Mesenchymal stem cell (in vitro differentiated cells and primary cell): ENCODE measurements around the gene ZNF529.

ENCODE experiments used
- DNase-seq: peaks from one replicate; pipeline ENCODE4 v3.0.0-alpha.2; 2013
- H2AFZ ChIP-seq: one replicate; pipeline ENCODE4 v1.6.1; 2013; ENCODE audit warnings: low read depth, mild to moderate bottlenecking, control low read depth, inconsistent platforms, low read length, moderate library complexity
- H2AK5ac ChIP-seq: 2 replicates; pipeline ENCODE4 v1.6.1; 2013; ENCODE audit warnings: low read length, moderate library complexity, mild to moderate bottlenecking, inconsistent platforms; ENCODE audit not compliant: severe bottlenecking
- H2BK120ac ChIP-seq: one replicate; pipeline ENCODE4 v1.6.1; 2013; ENCODE audit warnings: low read depth, mild to moderate bottlenecking, inconsistent platforms, low read length, moderate library complexity
- H2BK12ac ChIP-seq, 2 experiments: one replicate each; pipeline ENCODE4 v1.6.1; 2013; ENCODE audit warnings: inconsistent platforms in 2 of 2, low read length in 2 of 2, mild to moderate bottlenecking in 2 of 2, moderate library complexity in 2 of 2, control low read depth in 1 of 2
- H2BK15ac ChIP-seq: one replicate; pipeline ENCODE4 v1.6.1; 2013; ENCODE audit warnings: mild to moderate bottlenecking, low read depth, inconsistent platforms; ENCODE audit not compliant: poor library complexity, severe bottlenecking
- H2BK5ac ChIP-seq: 2 replicates; pipeline ENCODE4 v1.6.1; 2013; ENCODE audit warnings: low read depth, mild to moderate bottlenecking, low read length, control low read depth, inconsistent platforms; ENCODE audit not compliant: poor library complexity, severe bottlenecking
- H3K14ac ChIP-seq, 2 experiments: one replicate each; pipeline ENCODE4 v1.6.1; 2013; ENCODE audit warnings: inconsistent platforms in 2 of 2, low read length in 2 of 2, control low read depth in 1 of 2, mild to moderate bottlenecking in 1 of 2, moderate library complexity in 1 of 2
- H3K18ac ChIP-seq, 2 experiments: one replicate each; pipeline ENCODE4 v1.6.1; 2013; ENCODE audit warnings: inconsistent platforms in 2 of 2, low read length in 2 of 2, control low read depth in 1 of 2, low read depth in 1 of 2, mild to moderate bottlenecking in 1 of 2
- H3K23ac ChIP-seq, 2 experiments: one replicate each; pipeline ENCODE4 v1.6.1; 2013; ENCODE audit warnings: inconsistent platforms in 2 of 2, low read length in 2 of 2, mild to moderate bottlenecking in 2 of 2, moderate library complexity in 2 of 2, control low read depth in 1 of 2
- H3K27ac ChIP-seq: 2 replicates; pipeline ENCODE4 v1.5.1; 2013; ENCODE audit warnings: mild to moderate bottlenecking, moderate library complexity, low read length, control low read depth, inconsistent platforms; ENCODE audit not compliant: poor library complexity, severe bottlenecking
- H3K27me3 ChIP-seq, 2 experiments: 2 replicates each; pipeline versions ENCODE4 v1.6.1 to v1.7.0; 2013; ENCODE audit warnings: low read length in 2 of 2, mild to moderate bottlenecking in 2 of 2, moderate library complexity in 2 of 2, control low read depth in 1 of 2, inconsistent platforms in 1 of 2; ENCODE audit not compliant: control insufficient read depth in 1 of 2, insufficient read depth in 1 of 2
- H3K36me3 ChIP-seq, 2 experiments: 2 replicates each; pipeline versions ENCODE4 v1.6.1 to v1.7.0; 2013; ENCODE audit warnings: low read length in 2 of 2, control low read depth in 1 of 2, inconsistent platforms in 1 of 2, low read depth in 1 of 2, mild to moderate bottlenecking in 1 of 2; ENCODE audit not compliant: insufficient read depth in 2 of 2, control insufficient read depth in 1 of 2
- H3K4ac ChIP-seq, 2 experiments: one replicate each; pipeline ENCODE4 v1.6.1; 2013; ENCODE audit warnings: inconsistent platforms in 2 of 2, low read length in 2 of 2, mild to moderate bottlenecking in 2 of 2, moderate library complexity in 2 of 2, control low read depth in 1 of 2, low read depth in 1 of 2
- H3K4me1 ChIP-seq: 2 replicates; pipeline ENCODE4 v1.6.1; 2013; ENCODE audit warnings: low read depth, low read length, control low read depth; ENCODE audit not compliant: control insufficient read depth, insufficient read depth
- H3K4me2 ChIP-seq: 2 replicates; pipeline ENCODE4 v1.6.1; 2013; ENCODE audit warnings: low read length, mild to moderate bottlenecking, inconsistent platforms; ENCODE audit not compliant: poor library complexity, severe bottlenecking
- H3K4me3 ChIP-seq, 2 experiments: 2 replicates each; pipeline versions ENCODE4 v1.5.1 to v1.7.0; 2013; ENCODE audit warnings: low read length in 2 of 2, mild to moderate bottlenecking in 2 of 2, control low read depth in 1 of 2, low read depth in 1 of 2; ENCODE audit not compliant: insufficient read depth in 1 of 2
- H3K79me1 ChIP-seq: replicated peaks from 2 replicates; pipeline ENCODE4 v1.6.1; 2013; ENCODE audit warnings: mild to moderate bottlenecking, control low read depth, low read length, inconsistent platforms; ENCODE audit not compliant: poor library complexity, severe bottlenecking
- H3K9ac ChIP-seq: 2 replicates; pipeline ENCODE4 v1.7.0; 2013; ENCODE audit warnings: mild to moderate bottlenecking, low read length, moderate library complexity
- H3K9me3 ChIP-seq: 2 replicates; pipeline ENCODE4 v1.7.0; 2013; ENCODE audit warnings: mild to moderate bottlenecking, low read length; ENCODE audit not compliant: control insufficient read depth
- H4K8ac ChIP-seq: one replicate; pipeline ENCODE4 v1.6.1; 2013; ENCODE audit warnings: inconsistent platforms, mild to moderate bottlenecking, low read length, moderate library complexity
- H4K91ac ChIP-seq: one replicate; pipeline ENCODE4 v1.6.1; 2013; ENCODE audit warnings: mild to moderate bottlenecking, low read length, inconsistent platforms
- WGBS: methylation state at CpG from one replicate; pipeline ENCODE4 v1.1.7; 2013; ENCODE audit warnings: mixed read lengths; 5-methylcytosine and 5-hydroxymethylcytosine counted together

ZNF529 gene

DNA sequence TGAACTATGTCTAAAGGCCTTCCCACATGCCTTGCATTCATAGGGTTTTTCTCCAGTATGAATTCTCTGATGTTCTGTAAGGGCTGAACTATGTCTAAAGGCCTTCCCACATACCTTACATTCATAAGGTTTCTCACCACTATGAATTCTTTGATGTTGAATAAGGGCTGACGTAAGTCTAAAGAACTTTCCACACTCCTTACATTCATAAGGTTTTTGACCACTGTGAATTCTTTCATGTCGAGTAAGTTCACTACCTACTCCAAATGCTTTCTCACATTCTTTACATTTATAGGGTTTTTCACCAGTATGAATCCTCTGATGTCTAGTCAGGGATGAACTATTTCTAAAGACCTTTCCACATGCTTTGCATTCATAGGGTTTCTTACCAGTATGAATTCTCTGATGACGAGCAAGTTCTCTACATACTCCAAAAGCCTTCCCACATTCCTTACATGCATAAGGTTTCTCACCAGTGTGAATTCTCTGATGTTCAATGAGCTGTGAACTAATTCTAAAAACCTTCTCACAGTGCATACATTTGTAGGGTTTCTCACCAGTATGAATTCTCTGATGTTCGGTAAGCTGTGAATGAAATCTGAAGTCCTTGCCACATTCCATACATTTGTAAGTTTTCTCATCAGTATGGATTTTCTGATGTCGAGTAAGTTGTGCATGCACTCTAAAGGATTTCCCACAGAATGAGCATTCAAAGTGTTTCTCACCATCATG lies 25.9 kb downstream of the ZNF529 start:
- H3K18ac ChIP-seq: no peak overlapping the region
- H4K91ac ChIP-seq: no peak overlapping the region
- 98% methylated on average over 3 of the region's 5 CpGs for WGBS
- H3K14ac ChIP-seq: no peak overlapping the region
- H3K27me3 ChIP-seq: no peaks in the 10 kb centered on the region
- DNase-seq: peak; percentile 33
- no peaks in the 10 kb centered on the region for H3K4me1 ChIP-seq
- no peak overlapping the region for H3K9ac ChIP-seq
- H2BK120ac ChIP-seq: no peak overlapping the region
- H2BK5ac ChIP-seq: no peak overlapping the region
- no peak overlapping the region for H2BK12ac ChIP-seq
- peak overlapping the region in 1 of 2 experiments; percentile 48 for H3K4me3 ChIP-seq
- H3K9me3 ChIP-seq: peaks cover 100% of the 10 kb centered on the region
- H3K36me3 ChIP-seq: peaks cover 17 to 94% of the 10 kb centered on the region in 2 experiments
- H3K4ac ChIP-seq: no peak overlapping the region
- no peak overlapping the region for H4K8ac ChIP-seq
- H3K27ac ChIP-seq: no peak overlapping the region
- H2AK5ac ChIP-seq: no peak overlapping the region
- H3K23ac ChIP-seq: no peak overlapping the region
- no peak overlapping the region for H3K4me2 ChIP-seq
- H2AFZ ChIP-seq: no peak overlapping the region
- peaks cover 2% of the 10 kb centered on the region for H3K79me1 ChIP-seq
- H2BK15ac ChIP-seq: no peak overlapping the region

DNA sequence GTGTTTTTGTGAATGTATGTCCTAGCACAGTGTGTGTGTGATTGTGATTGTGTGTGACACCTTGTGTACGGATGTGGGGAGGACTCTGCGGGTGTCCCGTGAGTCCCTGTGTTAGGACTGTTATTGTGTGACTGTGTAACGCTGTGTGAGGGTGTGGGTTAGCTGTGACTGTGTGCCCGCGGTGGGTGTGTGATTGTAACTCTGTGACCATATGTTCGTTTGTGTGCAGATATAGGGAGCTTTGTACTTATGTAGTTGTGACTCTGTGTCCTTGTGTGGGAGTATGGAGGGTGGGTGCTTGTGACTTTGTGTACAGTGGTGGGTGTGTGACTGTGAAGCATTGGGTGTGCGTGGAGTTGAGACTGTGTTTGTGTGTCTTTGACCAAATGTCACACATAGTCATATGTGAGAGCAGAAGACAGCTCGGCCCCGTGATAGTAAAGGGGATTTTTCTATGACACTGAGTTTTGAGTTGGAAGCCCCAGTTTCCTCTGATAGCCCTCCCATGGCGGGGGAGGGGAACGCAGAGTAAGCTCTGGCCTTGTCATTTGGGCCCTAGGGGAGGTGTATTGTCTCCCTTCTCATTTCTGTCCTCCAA lies 44.1 kb downstream of the ZNF529 start:
- H4K8ac ChIP-seq: peak overlapping the region; percentile 59
- WGBS: 10% methylated on average over 12 of the region's 12 CpGs
- peak overlapping the region; percentile 15 for H3K27ac ChIP-seq
- peaks cover 2% of the 10 kb centered on the region for H3K4me1 ChIP-seq
- peak overlapping the region; percentile 47 to 85 for H3K18ac ChIP-seq
- no peak overlapping the region for H2BK15ac ChIP-seq
- peak overlapping the region; percentile 98 for H3K9ac ChIP-seq
- H2BK12ac ChIP-seq: no peak overlapping the region
- peak overlapping the region; percentile 72 for H3K4me2 ChIP-seq
- peak overlapping the region; percentile 65 for H4K91ac ChIP-seq
- H3K9me3 ChIP-seq: peaks cover 38% of the 10 kb centered on the region
- H2AFZ ChIP-seq: peak overlapping the region; percentile 100
- H3K23ac ChIP-seq: peak overlapping the region in 1 of 2 experiments; percentile 95
- peak overlapping the region; percentile 91 to 97 for H3K4me3 ChIP-seq
- no peak for DNase-seq
- peaks cover 17% of the 10 kb centered on the region for H3K79me1 ChIP-seq
- peak overlapping the region; percentile 46 to 84 for H3K4ac ChIP-seq
- H2BK5ac ChIP-seq: no peak overlapping the region
- H3K27me3 ChIP-seq: no peaks in the 10 kb centered on the region
- H2AK5ac ChIP-seq: no peak overlapping the region
- no peak overlapping the region for H2BK120ac ChIP-seq
- H3K36me3 ChIP-seq: peaks cover 7 to 17% of the 10 kb centered on the region in 2 experiments
- H3K14ac ChIP-seq: peak overlapping the region in 1 of 2 experiments; percentile 96

DNA sequence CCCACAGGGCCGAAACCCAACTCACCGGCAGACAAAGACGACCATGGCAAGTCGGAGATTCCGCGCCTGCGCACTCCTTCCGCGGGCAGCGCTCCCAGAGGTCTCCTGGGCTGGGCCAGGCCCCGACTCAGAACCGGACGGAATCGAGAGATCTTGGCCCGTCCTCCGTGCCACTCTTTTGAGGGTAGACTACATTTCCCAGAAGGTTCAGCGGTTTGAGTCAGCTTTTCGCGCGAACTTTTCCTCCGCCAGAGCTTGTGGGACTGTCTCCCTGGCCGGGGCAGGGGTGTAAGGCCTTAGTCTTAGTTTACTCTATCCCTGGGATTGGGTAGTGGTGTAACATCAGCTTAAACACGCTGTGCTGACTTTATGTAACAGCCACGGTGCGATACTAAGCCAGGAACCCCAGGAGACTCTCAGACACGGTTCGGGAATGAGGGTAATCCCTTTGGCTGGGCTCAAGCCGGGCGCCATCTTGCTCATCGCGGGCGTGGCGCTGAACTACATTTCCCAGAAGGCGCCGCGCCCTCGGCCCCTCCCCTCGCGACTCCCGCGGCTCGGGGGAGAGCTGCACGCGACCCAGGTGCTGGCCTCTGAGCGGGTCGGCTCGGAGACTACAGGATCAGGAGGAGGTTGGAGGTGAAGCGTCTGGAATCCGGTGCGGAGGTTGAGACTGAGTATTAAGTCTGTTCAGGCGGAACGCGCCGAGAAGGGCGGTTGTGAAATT lies 44.7 kb downstream of the ZNF529 start, which contains the start of gene ZNF260:
TSS of gene ZNF260 (minus strand) at position 78 of the 727 bp plus-strand sequence. CDS start 13,033 bp downstream, outside the sequence.
- Histone ChIP-seq H2BK15ac (no peak within 1 kb of the TSS), H3K4ac (peak within 1 kb of the TSS; percentile 46 to 99), H2BK12ac (peak within 1 kb of the TSS in 1 of 2 experiments; percentile 65), H3K18ac (peak within 1 kb of the TSS; percentile 92 to 98), H3K14ac (peak within 1 kb of the TSS; percentile 51 to 99), H3K27ac (peak within 1 kb of the TSS; percentile 93), H2BK120ac (peak within 1 kb of the TSS; percentile 74), H3K9ac (peak within 1 kb of the TSS; percentile 98), H3K27me3 (no peaks in the 10 kb centered on the region), H2AFZ (peak within 1 kb of the TSS; percentile 100), H4K8ac (peak within 1 kb of the TSS; percentile 73), H3K9me3 (peaks cover 37% of the 10 kb centered on the region), H3K23ac (peak within 1 kb of the TSS in 1 of 2 experiments; percentile 95), H2BK5ac (peak within 1 kb of the TSS; percentile 66), H2AK5ac (no peak within 1 kb of the TSS), H3K4me3 (peak within 1 kb of the TSS; percentile 91 to 97), H3K79me1 (peaks cover 17% of the 10 kb centered on the region), H3K36me3 (peaks cover 7 to 23% of the 10 kb centered on the region in 2 experiments), H4K91ac (peak within 1 kb of the TSS; percentile 90), H3K4me2 (peak within 1 kb of the TSS; percentile 72), H3K4me1 (peaks cover 2% of the 10 kb centered on the region)
- DNase-seq: peak; percentile 98
- WGBS: under 1% methylated on average over 55 of the region's 55 CpGs
